ENCODE measurements around the gene PKP1. TPM values are rescaled to one million over a fixed set of nuclear protein-coding genes. Genes with fewer than 3 reads are reported as not detected.

The PKP1 gene
- total RNA-seq, 1 donor from 2014 or later = 0.02 TPM

GRCh38 chr1:201334325-201335173 is 51.2 kb downstream of the PKP1 start:
- Histone ChIP-seq H3K79me2 (ENCODE audit: low read depth) (no peaks in the 10 kb centered on the region), H3F3A (ENCODE audit: low read depth) (no peaks in the 10 kb centered on the region), H2AFZ (replicated peaks) (no peak overlapping the region), H3K36me3 (no peaks in the 10 kb centered on the region), H3K4me1 (peaks cover 5% of the 10 kb centered on the region), H3K9ac (no peak overlapping the region), H3K4me3 (no peak overlapping the region), H4K20me1 (ENCODE audit: low read depth) (no peaks in the 10 kb centered on the region), H3K9me3 (ENCODE audit: low read depth) (no peaks in the 10 kb centered on the region), H3K4me2 (no peak overlapping the region), H3K27ac (no peak overlapping the region), H3K27me3 (no peaks in the 10 kb centered on the region)
- no peak for DNase-seq (ENCODE audit: low spot score)
- Mint-ChIP-seq H3K9me3 (no peaks in the 10 kb centered on the region), H3K36me3 (no peaks in the 10 kb centered on the region), H3K27me3 (ENCODE audit: insufficient read depth, low read depth) (peaks cover 6% of the 10 kb centered on the region), H3K27ac (no peak overlapping the region), H3K4me1 (peaks cover 6% of the 10 kb centered on the region), H3K4me3 (no peak overlapping the region)
- TF ChIP-seq EZH2phosphoT487 (IDR thresholded peaks at IDR 0.05) = no peak
- no peak for TF ChIP-seq EZH2 (IDR thresholded peaks at IDR 0.05)
- TF ChIP-seq CTCF (IDR thresholded peaks at IDR 0.05) = no peak

GRCh38 chr1:201335174-201335870 is 52.0 kb downstream of the PKP1 start:
- no peak overlapping the region for H3K27ac ChIP-seq
- H3K4me2 ChIP-seq = no peak overlapping the region
- no peaks in the 10 kb centered on the region for H3K9me3 ChIP-seq (ENCODE audit: low read depth)
- H3K27me3 ChIP-seq = no peaks in the 10 kb centered on the region
- no peak for DNase-seq (ENCODE audit: low spot score)
- Mint-ChIP-seq H3K27ac (no peak overlapping the region), H3K36me3 (no peaks in the 10 kb centered on the region), H3K4me1 (peaks cover 6% of the 10 kb centered on the region), H3K9me3 (no peaks in the 10 kb centered on the region), H3K4me3 (no peak overlapping the region), H3K27me3 (ENCODE audit: insufficient read depth, low read depth) (peaks cover 6% of the 10 kb centered on the region)
- no peaks in the 10 kb centered on the region for H3K79me2 ChIP-seq (ENCODE audit: low read depth)
- no peak overlapping the region for H2AFZ ChIP-seq (replicated peaks)
- H3K36me3 ChIP-seq = no peaks in the 10 kb centered on the region
- no peaks in the 10 kb centered on the region for H3F3A ChIP-seq (ENCODE audit: low read depth)
- peaks cover 5% of the 10 kb centered on the region for H3K4me1 ChIP-seq
- TF ChIP-seq EZH2 (IDR thresholded peaks at IDR 0.05) (no peak), CTCF (IDR thresholded peaks at IDR 0.05) (no peak), EZH2phosphoT487 (IDR thresholded peaks at IDR 0.05) (no peak)
- H3K4me3 ChIP-seq = no peak overlapping the region
- no peak overlapping the region for H3K9ac ChIP-seq
- H4K20me1 ChIP-seq (ENCODE audit: low read depth) = no peaks in the 10 kb centered on the region

- no peak overlapping the region for H2AFZ ChIP-seq (replicated peaks)
Measured at GRCh38 chr1:201335901-201336300, 52.6 kb downstream of the PKP1 start.

More at GRCh38 chr1:201335901-201336300, 52.6 kb downstream of the PKP1 start:
- H3K27me3 ChIP-seq = no peaks in the 10 kb centered on the region
- no peak overlapping the region for H3K9ac ChIP-seq
- no peak overlapping the region for H3K4me2 ChIP-seq
- no peaks in the 10 kb centered on the region for H3K79me2 ChIP-seq (ENCODE audit: low read depth)
- Mint-ChIP-seq H3K27me3 (ENCODE audit: insufficient read depth, low read depth) (peaks cover 5% of the 10 kb centered on the region), H3K4me3 (no peak overlapping the region), H3K36me3 (no peaks in the 10 kb centered on the region), H3K9me3 (no peaks in the 10 kb centered on the region), H3K4me1 (peaks cover 6% of the 10 kb centered on the region), H3K27ac (no peak overlapping the region)
- H3K9me3 ChIP-seq (ENCODE audit: low read depth) = no peaks in the 10 kb centered on the region
- H3K4me3 ChIP-seq = no peak overlapping the region
- H3K4me1 ChIP-seq = peaks cover 5% of the 10 kb centered on the region
- no peaks in the 10 kb centered on the region for H3K36me3 ChIP-seq
- no peak overlapping the region for H3K27ac ChIP-seq
- H3F3A ChIP-seq (ENCODE audit: low read depth) = no peaks in the 10 kb centered on the region
- no peaks in the 10 kb centered on the region for H4K20me1 ChIP-seq (ENCODE audit: low read depth)
- no peak for DNase-seq (ENCODE audit: low spot score)
- no peak for TF ChIP-seq EZH2phosphoT487 (IDR thresholded peaks at IDR 0.05)
- no peak for TF ChIP-seq EZH2 (IDR thresholded peaks at IDR 0.05)
- TF ChIP-seq CTCF (IDR thresholded peaks at IDR 0.05) = no peak
